Fibroblast of gingiva (primary cell): ENCODE measurements around the gene DCAF10.
"Not testable (repeated sequence)": the region's sequence is repeated elsewhere in the genome, so short reads cannot be mapped to it uniquely, and the experiment has no call there.

Source experiments
- DNase-seq: peaks from one replicate; pipeline ENCODE4 v3.0.0-alpha.2; 2011; ENCODE audit warnings: low read depth

Gene DCAF10

GRCh38 chr9:37800631-37801286, at the start of gene DCAF10:
Gene DCAF10, plus strand, starts transcription at chr9:37800797. Its CDS starts 70 bp downstream, at chr9:37800867.
- DNase-seq = peak; percentile 84

- DNase-seq = no peak
Observed at GRCh38 chr9:37751186-37751585, 49.4 kb upstream of the DCAF10 start.

GRCh38 chr9:37751704-37752103, 48.9 kb upstream of the DCAF10 start:
- not testable (repeated sequence) for DNase-seq

- DNase-seq = not testable (repeated sequence)
Observed at GRCh38 chr9:37752112-37752511, 48.5 kb upstream of the DCAF10 start.

- no peak for DNase-seq
Observed at GRCh38 chr9:37752642-37753488, 47.7 kb upstream of the DCAF10 start.

- peak; percentile 63 for DNase-seq
Observed at GRCh38 chr9:37753489-37754190, 47.0 kb upstream of the DCAF10 start, which contains the start of gene TRMT10B. Gene TRMT10B, plus strand, starts transcription at chr9:37753805. Its CDS starts 8,127 bp downstream, at chr9:37761932.

GRCh38 chr9:37758747-37759146, 41.9 kb upstream of the DCAF10 start:
- DNase-seq = no peak

GRCh38 chr9:37760416-37761161, 40.0 kb upstream of the DCAF10 start:
- peak; percentile 46 for DNase-seq

- DNase-seq = peak; percentile 55
Observed at GRCh38 chr9:37761511-37761910, 39.1 kb upstream of the DCAF10 start.

- not testable (repeated sequence) for DNase-seq
Observed at GRCh38 chr9:37765263-37765662, 35.3 kb upstream of the DCAF10 start.

- DNase-seq = no peak
Observed at GRCh38 chr9:37769306-37769705, 31.3 kb upstream of the DCAF10 start.

- no peak for DNase-seq
Observed at GRCh38 chr9:37769995-37770394, 30.6 kb upstream of the DCAF10 start.

GRCh38 chr9:37775216-37775919, 25.2 kb upstream of the DCAF10 start:
- no peak for DNase-seq

GRCh38 chr9:37776328-37776727, 24.3 kb upstream of the DCAF10 start:
- DNase-seq = peak; percentile 15

GRCh38 chr9:37778534-37778933, 22.1 kb upstream of the DCAF10 start:
- DNase-seq = no peak

- no peak for DNase-seq
Observed at GRCh38 chr9:37784291-37784615, 16.3 kb upstream of the DCAF10 start.

- DNase-seq = peak; percentile 88
Observed at GRCh38 chr9:37784616-37785483, 15.7 kb upstream of the DCAF10 start, which contains the start of gene EXOSC3. Gene EXOSC3, minus strand, starts transcription at chr9:37785064. Its CDS starts 20 bp downstream, at chr9:37785044.

GRCh38 chr9:37787059-37787458, 13.5 kb upstream of the DCAF10 start:
- DNase-seq = no peak

GRCh38 chr9:37788332-37788731, 12.3 kb upstream of the DCAF10 start:
- no peak for DNase-seq

- no peak for DNase-seq
Observed at GRCh38 chr9:37790096-37790495, 10.5 kb upstream of the DCAF10 start.
